SHP77 treated with DMSO at 0.1 percent for 48 hours (cell line): ENCODE measurements around the gene HEATR5A.
"Not testable (repeated sequence)": the region's sequence is repeated elsewhere in the genome, so short reads cannot be mapped to it uniquely, and the experiment has no call there.

Experiments
- DNase-seq: peaks from one replicate; lab custom pipeline; 2025; lab: John Stamatoyannopoulos, UW

The HEATR5A gene

DNA sequence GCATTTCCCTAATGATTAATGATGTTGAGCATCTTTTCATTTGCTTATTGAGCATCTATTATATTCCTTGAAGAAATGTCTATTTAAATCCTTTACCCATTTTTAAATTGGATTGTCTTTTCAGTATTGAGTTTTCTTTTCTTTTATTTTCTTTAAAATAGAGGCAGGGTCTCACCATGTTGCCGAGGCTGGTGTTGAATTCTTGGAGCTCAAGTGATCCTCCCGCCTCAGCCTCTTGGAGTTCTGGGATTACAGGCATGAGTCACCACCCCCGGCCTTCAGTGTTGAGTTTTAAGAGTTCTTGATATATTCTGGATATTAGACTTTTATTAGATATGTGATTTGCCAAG is 139.5 kb downstream of the HEATR5A start:
- DNase-seq, result no peak

DNA sequence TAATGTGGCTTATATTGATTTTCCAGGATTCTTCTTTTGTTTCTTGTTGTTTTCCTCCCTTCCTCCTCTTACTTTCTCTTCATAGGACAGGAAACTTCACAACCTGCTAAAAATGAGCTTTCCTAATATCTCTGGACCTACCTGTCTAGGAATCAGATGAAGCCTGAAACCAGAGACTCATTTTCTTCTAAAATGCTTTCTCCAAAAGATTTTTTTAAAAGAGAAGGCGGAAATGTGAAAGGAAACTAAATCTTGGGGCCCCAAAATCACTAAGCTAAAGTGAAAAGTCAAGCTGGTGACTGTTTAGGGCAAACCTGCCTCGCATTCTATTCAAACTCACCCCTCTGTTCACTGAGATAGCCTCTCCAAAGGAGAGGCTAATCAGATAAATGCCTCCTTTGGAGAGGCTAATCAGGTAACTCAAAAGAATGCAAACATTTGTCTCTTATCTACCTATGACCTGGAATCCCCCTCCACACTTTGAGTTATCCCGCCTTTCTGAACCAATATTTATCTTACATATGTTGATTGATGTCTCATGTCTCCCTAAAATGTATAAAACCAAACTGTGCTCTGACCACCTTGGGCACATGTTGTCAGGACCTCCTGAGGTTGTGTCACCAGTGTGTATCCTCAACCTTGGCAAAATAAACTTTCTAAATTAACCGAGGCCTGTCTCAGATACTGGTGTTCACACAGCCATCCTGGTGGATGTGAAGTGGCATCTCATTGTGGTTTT is 140.0 kb downstream of the HEATR5A start:
- DNase-seq, result no peak

DNA sequence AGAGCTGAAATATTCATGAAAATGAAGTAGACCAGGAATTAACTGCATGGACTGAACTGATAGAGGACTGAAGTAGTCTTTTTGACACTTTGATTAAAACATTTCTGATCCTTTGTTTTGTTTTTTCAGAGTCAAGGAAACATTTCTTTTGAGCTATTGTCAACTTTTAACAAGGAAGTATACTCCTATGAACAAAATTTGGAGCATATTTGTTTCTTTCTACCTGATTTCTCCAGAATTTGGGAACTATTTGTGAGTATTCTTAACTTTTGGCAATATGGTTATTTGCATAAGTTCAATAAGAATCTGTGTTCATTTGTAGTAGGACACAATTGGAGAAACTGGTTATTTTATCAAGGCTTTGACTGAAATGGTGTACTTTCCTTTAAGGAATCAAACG is 141.5 kb downstream of the HEATR5A start:
- no peak for DNase-seq

DNA sequence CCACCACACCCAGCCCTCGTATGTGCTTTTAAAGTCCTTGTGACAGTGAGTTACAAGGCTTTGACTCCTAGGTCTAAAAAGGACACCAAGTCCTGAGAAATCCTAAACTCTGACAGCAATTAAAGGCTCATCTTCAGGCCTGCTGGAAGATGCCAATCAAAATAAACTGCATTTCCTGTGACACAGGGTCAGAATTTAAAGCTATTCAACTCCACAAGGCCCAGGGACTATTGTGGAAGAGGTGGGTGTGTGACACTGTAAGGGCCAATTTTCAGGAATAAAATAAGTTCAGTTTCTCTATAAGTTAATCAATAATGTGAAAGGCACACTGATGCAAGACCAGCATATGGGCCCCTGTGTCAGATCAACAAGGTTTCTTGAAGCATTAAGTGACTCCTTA is 143.3 kb downstream of the HEATR5A start:
- no peak for DNase-seq

DNA sequence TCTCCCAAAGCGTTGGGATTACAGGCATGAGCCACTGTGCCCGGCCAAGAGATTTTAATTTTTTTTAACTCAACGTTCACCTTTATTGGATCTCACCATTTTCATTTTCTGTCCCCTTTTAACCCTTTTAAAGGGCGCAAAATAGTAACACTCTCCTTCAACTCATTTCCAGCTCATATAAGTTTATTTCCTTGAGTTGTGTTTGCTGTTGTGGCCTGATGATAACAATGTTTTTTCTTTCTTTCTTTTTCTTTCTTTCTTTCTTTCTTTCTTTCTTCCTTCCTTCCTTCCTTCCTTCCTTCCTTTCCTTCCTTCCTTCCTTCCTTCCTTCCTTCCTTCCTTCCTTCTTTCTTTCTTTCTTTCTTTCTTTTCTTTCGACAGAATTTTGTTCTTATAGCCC is 143.9 kb downstream of the HEATR5A start:
- not testable (repeated sequence) for DNase-seq

DNA sequence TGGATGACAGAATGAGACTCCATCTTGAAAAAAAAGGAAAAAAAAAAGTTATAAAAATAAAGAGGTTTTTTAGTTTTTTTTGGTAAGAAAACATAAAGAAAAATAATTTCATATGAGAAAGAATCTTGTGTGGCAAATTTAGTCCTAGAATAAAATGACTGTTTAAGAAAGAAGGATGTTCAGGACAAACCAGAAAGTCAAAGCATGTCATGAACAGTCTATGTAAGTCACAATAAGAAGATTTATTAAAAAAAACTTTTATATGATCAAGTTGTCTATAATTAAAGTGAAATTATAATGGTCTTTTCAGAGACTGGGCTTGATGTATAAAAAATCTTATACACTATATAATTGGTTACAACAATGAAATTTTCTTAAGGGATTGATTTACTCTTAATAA is 144.6 kb downstream of the HEATR5A start:
- no peak for DNase-seq

DNA sequence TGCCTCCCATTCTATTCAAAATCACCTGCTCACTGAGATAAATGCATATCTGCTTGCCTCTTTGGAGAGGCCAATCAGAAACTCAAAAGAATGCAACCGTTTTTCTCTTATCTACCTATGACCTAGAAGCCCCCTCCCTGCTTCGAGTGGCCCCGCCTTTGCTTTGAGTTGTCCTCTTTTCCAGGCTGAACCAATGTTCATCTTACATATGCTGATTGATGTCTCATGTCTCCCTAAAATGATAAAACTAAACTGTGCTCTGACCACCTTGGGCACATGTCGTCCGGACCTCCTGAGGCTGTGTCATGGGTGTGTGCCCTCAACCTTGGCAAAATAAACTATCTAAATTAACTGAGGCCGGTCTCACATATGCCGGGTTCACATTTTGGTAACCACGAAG is 148.7 kb downstream of the HEATR5A start:
- no peak for DNase-seq

DNA sequence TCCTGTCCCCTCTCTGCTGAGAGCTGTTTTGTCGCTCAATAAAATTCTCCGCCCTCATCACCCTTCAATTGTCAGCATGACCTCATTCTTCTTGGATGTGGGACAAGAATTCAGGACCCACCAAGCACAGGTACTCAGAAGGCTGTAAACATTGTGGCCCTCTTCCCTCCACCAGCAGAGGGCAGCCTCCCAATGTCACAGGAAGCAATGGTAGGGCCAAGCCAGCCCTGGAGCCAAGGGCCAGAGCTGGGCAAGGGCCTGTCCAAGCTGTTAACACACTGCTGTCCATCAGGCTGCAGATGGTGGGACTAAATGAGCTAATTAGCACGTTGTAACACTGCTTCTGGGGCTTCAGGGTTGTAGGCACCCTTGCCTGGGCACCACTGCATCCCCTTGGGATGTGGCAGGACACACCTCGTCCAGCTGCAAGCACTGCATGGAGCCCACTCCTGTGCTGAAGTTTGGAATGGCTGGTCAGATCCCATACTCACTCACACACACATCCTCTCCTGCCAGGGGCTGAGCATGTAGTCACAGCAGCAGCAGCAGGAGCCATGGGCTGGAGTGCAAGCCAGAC is 150.1 kb downstream of the HEATR5A start:
- no peak for DNase-seq

DNA sequence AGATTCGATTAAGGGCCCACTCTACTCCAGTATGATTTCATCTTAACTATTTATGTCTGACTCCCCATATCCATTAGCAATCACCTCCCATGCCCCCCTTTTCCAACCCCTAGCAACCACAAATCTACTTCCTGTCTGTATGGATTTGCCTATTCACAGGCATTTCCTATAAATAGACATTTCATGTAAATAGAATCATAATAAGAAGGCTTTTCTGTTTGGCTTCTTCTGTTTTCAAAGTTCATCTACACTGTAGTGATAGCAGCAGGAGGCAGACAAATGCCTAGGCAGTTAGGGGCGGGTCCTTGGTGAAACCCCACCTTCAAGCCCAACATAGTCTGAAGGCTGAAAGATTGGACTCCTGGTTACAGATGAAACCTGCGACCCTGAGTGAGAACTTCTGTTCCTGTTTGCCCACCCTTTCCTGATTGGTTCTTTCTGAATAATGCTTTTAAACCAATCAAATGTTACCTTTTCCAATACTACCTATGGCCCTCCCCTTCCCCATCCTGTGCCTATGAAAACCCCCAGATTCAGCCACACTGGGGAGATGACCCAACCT is 150.6 kb downstream of the HEATR5A start:
- no peak for DNase-seq

DNA sequence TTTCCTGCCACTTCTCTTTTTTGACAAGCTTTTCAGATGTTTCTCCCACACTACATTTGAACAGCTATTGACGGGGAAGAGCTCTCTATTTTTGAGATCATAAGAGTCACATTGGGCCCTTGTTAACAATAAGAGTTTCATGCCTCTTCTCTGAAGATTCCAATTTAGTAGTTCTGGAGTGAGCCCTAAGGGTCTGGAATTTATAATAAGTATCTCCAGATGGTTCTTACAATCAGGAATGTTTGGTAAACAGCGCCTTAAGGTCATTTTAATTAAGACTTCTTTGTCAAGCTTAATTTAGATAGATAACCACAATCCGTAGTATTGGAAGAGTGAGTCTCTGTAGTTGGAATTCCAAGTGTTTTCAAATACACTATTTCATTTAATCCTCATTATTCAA is 152.1 kb downstream of the HEATR5A start:
- no peak for DNase-seq

DNA sequence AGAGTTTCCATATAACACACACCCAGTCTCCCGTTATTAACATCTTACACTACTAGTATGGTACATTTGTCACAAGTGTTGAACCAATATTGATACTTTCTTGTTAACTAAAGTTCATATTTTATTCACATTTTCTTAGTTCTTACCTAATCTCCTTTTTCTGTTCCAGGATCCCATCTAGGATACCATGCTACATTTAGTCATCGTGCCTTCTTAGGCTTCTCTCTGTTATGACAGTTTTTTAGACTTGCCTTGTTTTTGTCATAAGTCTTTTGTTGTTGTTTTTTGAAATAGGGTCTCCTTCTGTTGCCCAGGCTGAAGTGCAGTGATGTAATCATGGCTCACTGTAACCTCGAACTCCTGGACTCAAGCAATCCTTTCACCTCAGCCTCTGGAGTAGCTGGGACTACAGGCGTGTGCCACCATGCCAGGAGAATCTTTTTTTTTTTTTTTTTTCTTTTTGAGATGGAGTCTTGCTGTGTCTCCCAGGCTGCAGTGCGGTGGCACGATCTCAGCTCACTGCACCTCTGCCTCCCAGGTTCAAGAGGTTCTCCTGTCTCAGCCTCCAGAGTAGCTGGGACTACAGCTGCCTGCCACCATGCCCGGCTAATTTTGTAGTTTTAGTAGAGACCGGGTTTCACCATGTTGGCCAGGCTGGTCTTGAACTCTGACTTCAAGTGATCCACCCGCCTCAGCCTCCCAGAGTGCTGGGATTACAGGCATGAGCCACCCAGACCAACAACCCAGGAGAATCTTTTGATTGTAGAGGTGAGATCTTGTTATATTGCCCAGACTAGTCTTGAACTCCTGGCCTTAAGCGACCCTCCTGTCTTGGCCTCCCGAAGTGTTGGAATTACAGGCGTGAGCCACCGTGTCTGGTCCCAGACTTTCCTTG is 153.7 kb downstream of the HEATR5A start:
- DNase-seq, result no peak

DNA sequence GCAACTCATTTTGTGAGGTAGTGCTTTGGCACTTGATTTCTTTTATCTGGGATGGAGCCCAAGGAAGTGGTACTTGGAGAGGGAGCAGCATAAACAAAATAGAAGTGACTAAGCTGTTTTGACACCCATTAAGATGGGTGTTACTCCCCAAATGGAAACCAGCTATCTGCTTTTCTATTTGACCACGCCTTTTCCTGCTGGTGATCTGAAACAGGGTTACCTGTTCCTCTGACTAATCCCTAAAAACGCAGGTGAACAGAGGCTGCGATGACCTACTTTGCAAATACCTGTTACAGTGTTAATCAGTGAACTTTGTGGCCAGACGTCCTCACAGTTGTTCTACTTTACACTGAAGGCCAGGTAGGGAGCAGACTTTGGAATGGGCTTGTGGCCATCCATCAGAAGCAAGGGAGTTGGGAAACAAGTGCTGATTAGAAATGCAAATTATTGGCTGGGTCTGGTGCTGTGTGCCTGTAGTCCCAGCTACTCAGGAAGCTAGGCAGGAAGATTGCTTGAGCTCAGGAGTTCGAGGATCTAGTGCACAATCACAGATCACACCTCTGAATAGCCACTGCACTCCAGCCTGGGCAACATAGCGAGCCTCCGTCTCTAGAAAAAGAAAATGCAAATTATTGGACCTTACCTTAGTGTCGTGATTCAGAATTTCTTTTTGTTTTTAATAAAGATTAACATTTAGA is 154.5 kb downstream of the HEATR5A start:
- DNase-seq, result no peak

DNA sequence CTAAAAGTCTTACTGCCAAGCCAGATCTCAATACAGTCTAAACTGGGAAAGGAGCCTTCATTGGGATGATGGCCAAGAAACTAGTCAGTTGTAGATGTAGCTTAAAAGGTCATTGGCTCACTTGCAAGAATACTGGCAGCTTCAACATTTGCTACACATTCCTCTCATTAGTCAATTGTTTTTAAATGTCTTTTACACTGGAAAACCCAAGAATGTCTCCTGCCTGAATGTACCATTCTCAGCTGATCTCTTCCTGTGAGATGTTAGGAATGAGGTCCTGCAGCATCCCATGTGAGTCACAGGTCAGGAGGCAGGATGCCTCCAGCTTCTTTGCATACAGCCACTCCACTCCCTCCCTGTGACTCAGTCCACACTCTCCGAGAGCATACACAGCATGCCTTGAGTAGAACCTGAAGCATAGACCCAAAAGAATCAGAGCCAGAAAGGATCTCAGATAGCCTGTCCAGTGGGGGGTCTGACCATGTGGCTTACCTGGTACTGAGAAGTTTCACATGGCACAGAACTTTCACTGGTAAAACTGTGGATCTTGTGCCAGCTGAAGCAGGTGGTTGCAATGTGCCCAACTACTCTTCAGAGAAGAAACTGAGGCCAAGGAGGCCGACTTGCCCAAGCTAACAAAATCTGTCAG is 156.7 kb downstream of the HEATR5A start:
- DNase-seq, result no peak

DNA sequence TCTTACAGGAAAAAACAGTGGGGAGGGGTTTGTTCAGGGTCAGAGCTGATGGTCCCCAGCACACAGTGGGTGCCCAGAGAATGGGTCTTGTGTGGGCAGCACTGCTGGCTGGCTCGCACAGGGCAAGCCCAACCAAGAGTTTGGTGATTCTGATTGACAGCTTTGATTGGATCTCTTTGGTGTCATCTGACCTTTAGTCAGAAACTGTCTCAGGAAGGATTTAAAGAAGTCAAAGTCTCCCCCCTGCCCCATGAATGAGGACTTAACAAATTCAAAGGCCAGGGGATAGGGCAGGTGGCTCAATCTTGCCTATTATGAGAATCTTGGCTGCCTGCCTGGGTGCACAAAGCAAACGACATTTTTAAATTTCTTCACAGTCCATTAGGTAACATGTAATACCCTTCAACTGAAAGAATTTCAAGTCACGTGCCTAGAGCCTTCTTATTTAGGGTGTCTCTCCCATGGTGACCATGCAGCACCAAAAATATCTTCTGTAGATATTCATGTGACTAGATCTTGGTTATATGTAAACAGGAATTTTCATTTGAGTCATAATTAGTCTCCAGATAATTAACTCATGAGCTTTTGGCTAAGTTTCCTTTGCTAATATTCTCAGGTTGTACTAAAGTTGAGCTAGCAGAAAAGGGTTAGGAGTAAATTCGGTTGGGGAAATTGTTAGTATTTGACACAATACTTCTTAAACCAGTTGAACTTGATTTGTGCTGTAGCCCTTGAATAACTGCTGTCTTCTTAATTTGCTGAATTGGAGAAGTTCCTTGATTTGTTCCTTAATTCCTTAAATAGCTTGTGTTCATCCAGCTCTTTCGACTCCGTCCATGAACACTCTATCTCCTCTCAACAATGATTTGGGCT is 158.3 kb downstream of the HEATR5A start:
- peak; percentile 41 for DNase-seq

DNA sequence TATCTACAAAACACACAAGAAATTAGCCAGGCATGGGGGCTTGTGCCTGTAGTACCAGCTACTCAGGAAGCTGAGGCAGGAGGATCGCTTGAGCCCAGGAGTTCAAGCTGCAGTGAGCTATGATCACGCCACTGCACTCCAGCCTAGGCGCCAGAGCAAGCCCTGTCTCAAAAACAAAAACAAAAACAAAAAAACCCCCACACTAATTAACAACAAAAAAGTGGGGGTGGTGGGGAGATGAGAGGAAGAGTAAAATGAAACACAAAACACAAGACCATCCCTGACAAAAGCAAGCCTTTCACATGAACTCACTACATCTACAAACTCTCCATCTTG is 158.9 kb downstream of the HEATR5A start:
- no peak for DNase-seq

DNA sequence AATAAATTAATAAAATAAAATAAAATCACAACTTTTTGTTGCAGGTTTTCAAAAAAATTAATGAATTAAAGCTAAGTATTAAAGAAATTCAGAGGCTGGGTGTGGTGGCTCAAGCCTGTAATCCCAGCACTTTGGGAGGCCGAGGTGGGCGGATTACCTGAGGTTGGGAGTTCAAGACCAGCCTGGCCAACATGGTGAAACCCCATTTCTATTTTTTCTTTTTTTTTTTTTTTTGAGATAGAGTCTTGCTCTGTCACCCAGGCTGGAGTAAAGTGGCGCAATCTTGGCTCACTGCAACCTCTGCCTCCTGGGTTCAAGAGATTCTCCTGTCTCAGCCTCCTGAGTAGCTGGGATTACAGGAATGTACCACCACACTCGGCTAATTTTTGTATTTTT is 161.3 kb downstream of the HEATR5A start:
- DNase-seq, result not testable (repeated sequence)

DNA sequence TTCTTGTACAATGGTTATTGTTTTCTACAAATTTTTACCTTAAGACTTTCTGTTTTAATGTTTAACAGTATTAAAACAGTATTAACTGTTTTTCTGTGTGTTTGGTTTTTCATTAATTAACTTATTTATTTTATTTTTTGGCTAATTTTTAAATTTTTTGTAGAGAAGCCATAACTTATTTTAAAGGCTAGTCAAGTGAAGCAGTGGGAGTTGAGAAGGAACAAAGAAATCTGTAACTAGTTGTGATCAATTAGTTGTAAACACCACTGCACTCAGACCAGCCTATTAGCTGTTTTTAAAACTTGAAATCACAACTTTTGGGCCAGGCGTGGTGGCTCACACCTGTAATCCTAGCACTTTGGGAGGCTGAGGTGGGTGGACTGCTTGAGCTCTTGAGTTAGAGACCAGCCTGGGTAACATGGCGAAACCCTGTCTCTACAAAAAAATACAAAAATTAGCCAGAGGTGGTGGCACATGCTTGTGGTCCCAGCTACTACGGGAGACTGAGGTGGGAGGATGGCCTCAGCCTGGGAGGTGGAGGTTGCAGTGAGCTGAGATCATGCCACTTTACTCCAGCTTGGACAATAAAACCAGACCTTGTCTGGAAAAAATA is 161.8 kb downstream of the HEATR5A start:
- DNase-seq, result no peak

DNA sequence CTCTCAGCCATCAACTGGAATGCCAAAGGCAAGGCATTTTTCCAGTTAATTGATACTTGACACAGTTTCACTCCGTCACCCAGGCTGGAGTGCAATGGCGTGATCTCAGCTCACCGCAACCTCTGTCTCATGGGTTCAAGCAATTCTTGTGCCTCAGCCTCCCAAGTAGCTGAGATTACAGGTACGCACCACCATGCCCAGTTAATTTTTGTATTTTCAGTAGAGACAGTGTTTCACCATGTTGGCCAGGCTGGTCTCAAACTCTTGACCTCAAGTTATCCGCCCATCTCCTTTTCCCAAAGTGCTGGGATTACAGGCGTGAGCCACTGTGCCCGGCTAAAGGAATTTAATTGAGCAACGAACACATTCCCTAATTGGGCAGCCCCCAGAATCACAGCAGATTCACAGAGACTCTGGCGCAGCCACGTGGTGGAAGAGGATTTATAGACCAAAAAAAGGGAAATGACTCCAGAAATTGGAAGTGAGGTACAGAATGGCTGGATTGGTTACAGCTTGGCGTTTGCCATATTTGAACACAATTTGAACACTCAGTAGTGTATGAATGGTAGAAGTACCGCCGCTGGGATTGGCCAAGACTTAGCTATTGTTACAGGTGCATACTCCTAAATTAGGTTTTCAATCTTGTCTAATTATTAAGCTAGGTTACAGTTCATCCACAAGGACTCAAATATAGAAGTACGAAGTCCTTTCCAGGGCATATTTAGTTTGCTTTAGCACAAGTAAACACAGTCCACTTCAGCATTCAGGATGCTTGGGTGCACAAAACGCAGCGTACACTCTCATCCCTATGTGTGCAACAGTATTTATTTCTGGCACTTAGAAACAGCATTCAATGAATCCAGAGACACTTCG is 162.6 kb downstream of the HEATR5A start:
- not testable (repeated sequence) for DNase-seq

DNA sequence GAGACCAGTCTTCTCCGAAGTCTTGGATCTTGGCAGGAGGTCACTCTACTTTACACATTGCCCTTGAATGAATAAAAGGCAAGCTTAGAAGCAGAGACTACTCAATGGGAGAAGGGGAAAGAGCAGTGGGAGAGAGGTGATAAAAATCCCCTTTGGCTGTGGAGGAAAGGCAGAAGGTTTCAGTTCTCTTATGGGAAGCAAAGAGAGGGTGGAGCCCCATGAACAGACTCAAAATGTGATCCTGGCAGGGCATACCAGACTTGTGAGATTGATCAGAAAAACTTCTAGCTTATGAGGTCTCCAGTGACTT is 163.2 kb downstream of the HEATR5A start:
- DNase-seq, result no peak
